HCT116 (cell line): ENCODE results near the gene CNN2. TPM values are rescaled to one million over a fixed set of nuclear protein-coding genes. Genes with fewer than 3 reads are reported as not detected.

ENCODE experiments used
- ATAC-seq: fragments of 200-7000 bp; cut with Tn5 transposase; 2 replicates; pipeline ENCODE4 v1.9.1; 2020; ENCODE audit warnings: mild to moderate bottlenecking, moderate library complexity
- BruUV-seq: library from RNA; stranded (reverse); fragments of 400-500 nt; replicated peaks from 2 replicates; lab custom pipeline; 2021; lab: Mats Ljungman, UMichigan
- CTCF ChIA-PET: fragments of 300-600 bp; sonication (Branson Sonifier 250); formaldehyde crosslinking; loops from one replicate; lab custom pipeline; 2021; ENCODE audit warnings: antibody characterized with exemption; lab: Charles Lee
- POLR2A ChIA-PET: fragments of 300-600, 350-600 bp; sonication (Branson Sonifier 250); formaldehyde crosslinking; loops from one replicate; lab custom pipeline; 2021; ENCODE audit warnings: antibody characterized with exemption; lab: Charles Lee
- RAD21 ChIA-PET, 2 experiments: fragments of 300-600 bp; sonication (Branson Sonifier 250); formaldehyde crosslinking; loops; one replicate each; lab custom pipeline; 2023; ENCODE audit warnings: low total read pairs in 2 of 2; ENCODE audit not compliant: uncharacterized antibody in 2 of 2, unreplicated experiment in 2 of 2, low non-redundant PET in 1 of 2; lab: Charles Lee
- DNase-seq: peaks from one replicate; pipeline ENCODE4 v3.0.0-alpha.2; 2010; ENCODE audit warnings: low read depth, low spot score
- H2AFZ ChIP-seq: fragments of 200-600 bp; shearing (Covaris generic), sonication (generic); 2 replicates; pipeline ENCODE4 v1.6.1; 2017; ENCODE audit warnings: low read depth, mixed run types, mixed read lengths, antibody characterized with exemption, low read length; ENCODE audit not compliant: poor library complexity, severe bottlenecking
- H3K27ac ChIP-seq: 2 replicates; pipeline ENCODE4 v1.5.1; 2012; ENCODE audit warnings: low read depth, low read length
- H3K27me3 ChIP-seq: fragments of 200-600 bp; sonication (generic); 2 replicates; pipeline ENCODE4 v1.6.1; 2016; ENCODE audit warnings: mixed run types, low read length, mixed read lengths; ENCODE audit not compliant: insufficient read depth
- H3K36me3 ChIP-seq, 2 experiments: fragments of 200-500 bp in 1 of 2; fragments of 200-600 bp in 1 of 2; sonication (Bioruptor generic) in 1 of 2; sonication (generic) in 1 of 2; 2 replicates each; pipeline versions ENCODE4 v1.5.1 to v1.6.1; 2014 to 2016; ENCODE audit warnings: low read length in 2 of 2, inconsistent platforms in 1 of 2, mixed read lengths in 1 of 2, mixed run types in 1 of 2; ENCODE audit not compliant: insufficient read depth in 2 of 2, control insufficient read depth in 1 of 2
- H3K4me1 ChIP-seq, 2 experiments: fragments of 200-600 bp in 1 of 2; sonication (generic) in 1 of 2; 2 replicates each; pipeline versions ENCODE4 v1.5.1 to v1.6.1; 2012 to 2017; ENCODE audit warnings: low read length in 2 of 2, inconsistent platforms in 1 of 2, mild to moderate bottlenecking in 1 of 2, mixed read lengths in 1 of 2, mixed run types in 1 of 2, moderate library complexity in 1 of 2; ENCODE audit not compliant: insufficient read depth in 2 of 2, control insufficient read depth in 1 of 2
- H3K4me2 ChIP-seq: fragments of 200-600 bp; sonication (generic); 2 replicates; pipeline ENCODE4 v1.6.1; 2017; ENCODE audit warnings: mixed run types, low read length, mixed read lengths
- H3K4me3 ChIP-seq, 2 experiments: fragments of 200-600 bp in 1 of 2; sonication (generic) in 1 of 2; replicated peaks in 1 of 2; 2 replicates each; pipeline ENCODE4 v1.5.1; 2011 to 2016; ENCODE audit warnings: low read length in 2 of 2, control low read depth in 1 of 2, low read depth in 1 of 2, mild to moderate bottlenecking in 1 of 2, mixed read lengths in 1 of 2, mixed run types in 1 of 2
- H3K79me2 ChIP-seq: fragments of 200-600 bp; sonication (generic); 2 replicates; pipeline ENCODE4 v1.6.1; 2017; ENCODE audit warnings: mild to moderate bottlenecking, mixed run types, low read length, moderate library complexity, mixed read lengths; ENCODE audit not compliant: insufficient read depth
- H3K9ac ChIP-seq: fragments of 200-600 bp; sonication (generic); 2 replicates; pipeline ENCODE4 v1.6.1; 2016; ENCODE audit warnings: low read length, mixed read lengths
- H3K9me2 ChIP-seq: fragments of 200-600 bp; sonication (generic), shearing (Covaris generic); 2 replicates; pipeline ENCODE4 v1.6.1; 2017; ENCODE audit warnings: mixed run types, mild to moderate bottlenecking, moderate library complexity; ENCODE audit not compliant: insufficient read depth
- H3K9me3 ChIP-seq, 2 experiments: fragments of 200-500 bp in 1 of 2; fragments of 200-600 bp in 1 of 2; sonication (Bioruptor generic) in 1 of 2; sonication (generic) in 1 of 2; 2 replicates each; pipeline ENCODE4 v1.6.1; 2014 to 2017; ENCODE audit warnings: low read length in 2 of 2, mixed read lengths in 2 of 2, inconsistent platforms in 1 of 2, low read depth in 1 of 2, mild to moderate bottlenecking in 1 of 2, mixed run types in 1 of 2, moderate library complexity in 1 of 2; ENCODE audit not compliant: control insufficient read depth in 1 of 2, insufficient read depth in 1 of 2
- H4K20me1 ChIP-seq: fragments of 200-600 bp; sonication (generic), shearing (Covaris generic); 2 replicates; pipeline ENCODE4 v1.6.1; 2017; ENCODE audit warnings: mixed run types, mild to moderate bottlenecking, moderate library complexity; ENCODE audit not compliant: insufficient read depth
- POLR2A ChIP-seq: IDR thresholded peaks from 2 replicates; pipeline ENCODE4 v1.7.0; 2011; ENCODE audit warnings: borderline replicate concordance; ENCODE audit not compliant: insufficient read depth, insufficient read length; ENCODE audit errors: extremely low read depth
- SRF ChIP-seq: IDR thresholded peaks from 2 replicates; pipeline ENCODE4 v1.6.1; 2012; ENCODE audit warnings: low read depth
- TCF7L2 ChIP-seq: IDR thresholded peaks from 2 replicates; pipeline ENCODE4 v1.7.0; 2011; ENCODE audit warnings: borderline replicate concordance, inconsistent platforms; ENCODE audit not compliant: insufficient read depth, insufficient read length; ENCODE audit errors: extremely low read depth
- intact Hi-C: fragments of 100-400 bp; cut with micrococcal nuclease; formaldehyde crosslinking; loops from 2 replicates; pipeline ENCODE4 v1.10.0; 2022
- total RNA-seq: library from RNA; stranded (reverse); gene quantifications from one replicate; pipeline ENCODE4 v1.2.1, GENCODE V29; 2021; ENCODE audit not compliant: unreplicated experiment
- TF ChIP-seq, protein P1 (sequence below), 3 experiments: fragments of 200-600 bp in 1 of 3; sonication (generic) in 1 of 3; IDR thresholded peaks in 2 of 3; conservative IDR thresholded peaks in 1 of 3; 2 replicates each; pipeline ENCODE4 v1.5.1; 2012 to 2017; ENCODE audit warnings: low read depth in 2 of 3, low read length in 2 of 3, antibody characterized with exemption in 1 of 3, borderline replicate concordance in 1 of 3, control low read depth in 1 of 3, mild to moderate bottlenecking in 1 of 3, mixed read lengths in 1 of 3, mixed run types in 1 of 3, moderate library complexity in 1 of 3; ENCODE audit not compliant: insufficient read depth in 1 of 3

The CNN2 gene
- total RNA-seq, 1 experiment from 2014 or later = 212 TPM

DNA sequence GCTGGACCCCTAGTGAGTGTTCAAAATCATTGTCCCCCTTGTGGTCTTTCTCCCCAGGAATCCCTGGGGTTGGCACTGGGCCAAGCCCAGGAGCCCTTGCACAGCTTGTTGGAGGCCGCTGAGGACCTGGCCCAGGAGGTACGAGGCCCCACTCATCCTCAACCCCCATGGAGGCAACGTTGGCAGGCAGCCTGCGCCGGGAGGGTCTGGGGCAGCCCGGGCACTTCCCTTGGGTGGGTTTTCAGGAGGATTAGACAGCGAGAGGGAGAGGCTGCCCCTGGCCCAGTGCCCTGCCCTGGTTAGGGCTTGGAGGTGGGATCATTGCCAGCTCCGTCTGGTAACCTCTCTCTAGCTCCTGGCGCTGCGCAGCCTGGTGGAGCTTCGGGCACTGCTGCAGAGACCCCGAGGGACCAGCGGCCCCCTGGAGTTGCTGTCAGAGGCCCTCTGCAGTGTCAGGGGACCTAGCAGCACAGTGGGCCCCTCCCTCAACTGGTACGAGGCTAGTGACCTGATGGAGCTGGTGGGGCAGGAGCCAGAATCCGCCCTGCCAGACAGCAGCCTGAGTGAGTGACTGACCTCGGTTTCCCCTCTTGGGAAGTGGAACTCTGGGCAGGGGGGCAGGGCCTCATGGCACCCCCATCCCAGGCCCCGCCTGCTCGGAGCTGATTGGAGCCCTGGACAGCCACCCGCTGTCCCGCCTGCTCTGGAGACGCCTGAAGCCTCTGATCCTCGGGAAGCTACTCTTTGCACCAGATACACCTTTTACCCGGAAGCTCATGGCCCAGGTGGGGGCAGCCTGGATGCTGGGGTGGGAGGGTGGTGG is 16.5 kb downstream of the CNN2 start:
- peaks cover 36 to 80% of the 10 kb centered on the region in 2 experiments for H3K4me1 ChIP-seq
- intact Hi-C loops = no loop called here
- H2AFZ ChIP-seq = no peak overlapping the region
- peaks cover 14% of the 10 kb centered on the region; the same call in 1 of the 2 replicates for H3K79me2 ChIP-seq
- TF ChIP-seq TCF7L2 = peak; percentile 57
- TF ChIP-seq SRF = no peak
- ChIA-PET CTCF (interaction anchor here (0.9 to 2.4 kb wide), 6 partner anchors 16 to 70 kb away, joined by 3 to 9 read pairs (median 4); partner anchors contain the start of genes ARHGAP45 and CNN2), RAD21 (no interaction called here), POLR2A (interaction anchor here (0.7 to 7.8 kb wide), 6 partner anchors 15 to 226 kb away, joined by 3 to 85 read pairs (median 4); partner anchors contain the start of genes CIRBP, CNN2 and RNU6-2)
- peak overlapping the region; percentile 84 for H3K9ac ChIP-seq
- peaks cover 0 to 22% of the 10 kb centered on the region in 2 experiments; a peak in 1 of 4 replicates for H3K36me3 ChIP-seq
- no peaks in the 10 kb centered on the region for H3K9me3 ChIP-seq
- H3K4me3 ChIP-seq = peak overlapping the region; percentile 91
- H3K9me2 ChIP-seq = no peaks in the 10 kb centered on the region
- H3K27ac ChIP-seq = peak overlapping the region; percentile 78
- DNase-seq (no peak), ATAC-seq (no peak)
- BruUV-seq = TSS peak; percentile 50
- peak overlapping the region; percentile 88 for H3K4me2 ChIP-seq
- no peaks in the 10 kb centered on the region for H4K20me1 ChIP-seq
- H3K27me3 ChIP-seq = no peaks in the 10 kb centered on the region

DNA sequence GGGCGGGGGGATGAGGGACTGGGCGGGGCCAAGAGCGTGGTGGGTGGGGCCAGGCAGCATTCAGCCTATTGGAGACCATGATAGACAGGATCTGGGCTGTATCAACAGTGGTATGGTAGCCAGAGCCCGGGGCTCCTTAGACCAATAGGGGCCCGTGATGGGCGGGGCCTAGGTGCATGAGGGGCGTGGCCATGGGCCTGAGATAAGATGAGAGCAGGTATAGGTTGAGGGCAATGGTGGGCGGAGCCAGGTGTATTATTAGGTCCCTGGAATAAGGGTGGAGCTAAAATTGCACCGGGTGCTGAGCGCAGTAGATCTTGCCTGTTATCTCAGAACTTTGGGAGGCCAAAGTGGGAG is 18.8 kb downstream of the CNN2 start:
- ATAC-seq = peak; percentile 69
- Histone ChIP-seq H2AFZ (no peak overlapping the region), H3K27me3 (no peaks in the 10 kb centered on the region), H3K4me3 (no peak overlapping the region), H3K27ac (peak overlapping the region; percentile 74), H3K9me2 (no peaks in the 10 kb centered on the region), H3K4me2 (no peak overlapping the region; the same call in 1 of the 2 replicates), H3K9me3 (no peaks in the 10 kb centered on the region), H3K9ac (no peak overlapping the region), H4K20me1 (no peaks in the 10 kb centered on the region), H3K79me2 (peaks cover 12% of the 10 kb centered on the region; the same call in 1 of the 2 replicates), H3K36me3 (peaks cover 0 to 15% of the 10 kb centered on the region in 2 experiments; a peak in 1 of 4 replicates), H3K4me1 (peaks cover 30 to 60% of the 10 kb centered on the region in 2 experiments)
- peak; percentile 95 for DNase-seq
- ChIA-PET RAD21 (no interaction called here), CTCF (interaction anchor here (1.0 to 1.4 kb wide), 2 partner anchors 20 to 199 kb away, joined by 4 to 7 read pairs; no protein-coding TSS in a partner anchor), POLR2A (interaction anchor here (1.0 to 2.0 kb wide), 3 partner anchors 16 to 224 kb away, joined by 4 to 7 read pairs (median 7); partner anchors contain the start of genes CIRBP and RNU6-2)
- TF ChIP-seq, protein P1, sequence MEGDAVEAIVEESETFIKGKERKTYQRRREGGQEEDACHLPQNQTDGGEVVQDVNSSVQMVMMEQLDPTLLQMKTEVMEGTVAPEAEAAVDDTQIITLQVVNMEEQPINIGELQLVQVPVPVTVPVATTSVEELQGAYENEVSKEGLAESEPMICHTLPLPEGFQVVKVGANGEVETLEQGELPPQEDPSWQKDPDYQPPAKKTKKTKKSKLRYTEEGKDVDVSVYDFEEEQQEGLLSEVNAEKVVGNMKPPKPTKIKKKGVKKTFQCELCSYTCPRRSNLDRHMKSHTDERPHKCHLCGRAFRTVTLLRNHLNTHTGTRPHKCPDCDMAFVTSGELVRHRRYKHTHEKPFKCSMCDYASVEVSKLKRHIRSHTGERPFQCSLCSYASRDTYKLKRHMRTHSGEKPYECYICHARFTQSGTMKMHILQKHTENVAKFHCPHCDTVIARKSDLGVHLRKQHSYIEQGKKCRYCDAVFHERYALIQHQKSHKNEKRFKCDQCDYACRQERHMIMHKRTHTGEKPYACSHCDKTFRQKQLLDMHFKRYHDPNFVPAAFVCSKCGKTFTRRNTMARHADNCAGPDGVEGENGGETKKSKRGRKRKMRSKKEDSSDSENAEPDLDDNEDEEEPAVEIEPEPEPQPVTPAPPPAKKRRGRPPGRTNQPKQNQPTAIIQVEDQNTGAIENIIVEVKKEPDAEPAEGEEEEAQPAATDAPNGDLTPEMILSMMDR (IDR thresholded peaks at IDR 0.05 in 2 of 3, conservative IDR thresholded peaks at IDR 0.05 in 1 of 3; ENCODE audit: borderline replicate concordance in 1 of 3, insufficient read depth in 1 of 3, low read depth in 2 of 3, low read length in 2 of 3) = no peak
- TF ChIP-seq POLR2A = peak; percentile 46
- no TSS peak for BruUV-seq
- intact Hi-C loops = no loop called here
